ENCODE results near the gene CDCA5.

Gene CDCA5

DNA sequence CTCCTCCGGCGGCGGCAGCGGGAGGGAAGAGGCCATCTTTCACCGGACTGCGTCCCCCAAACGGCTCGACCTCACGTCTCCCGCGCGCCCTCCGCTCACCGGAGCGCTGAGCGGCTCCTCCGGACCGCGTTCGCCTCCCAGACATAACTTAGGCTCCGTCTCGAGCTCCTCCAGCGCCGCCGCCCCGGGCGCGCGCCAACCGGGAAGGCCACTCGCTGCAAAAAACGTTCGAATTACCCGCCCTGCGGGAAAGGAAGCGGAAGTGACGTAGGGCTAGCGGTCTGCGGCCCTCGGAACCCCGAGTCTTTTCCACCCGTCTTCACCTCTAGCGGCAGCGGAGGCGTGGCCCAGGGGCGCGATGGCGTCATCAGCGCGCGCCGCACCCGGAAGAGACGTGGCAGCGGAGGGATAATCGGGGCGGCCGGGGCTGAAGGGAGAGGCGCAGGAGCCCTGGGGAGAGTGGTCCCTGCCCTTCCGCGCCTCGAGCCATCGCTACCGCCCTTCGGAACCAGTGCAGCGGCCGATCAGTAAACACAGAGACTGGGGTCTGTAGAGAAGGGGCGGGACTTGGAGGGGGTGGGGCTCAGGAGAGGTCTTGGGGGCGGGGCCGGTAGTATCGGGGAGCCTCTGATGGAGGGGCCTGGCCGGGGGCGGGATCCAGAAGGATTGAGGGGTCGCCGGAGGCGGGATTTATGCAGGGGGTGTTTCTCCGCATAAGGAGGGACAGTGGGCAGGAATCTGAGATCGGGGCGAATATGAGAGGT lies at the start of gene CDCA5, which contains the start of gene ZFPL1:
Gene CDCA5, minus strand, starts transcription at position 207 of the 764 bp plus-strand sequence. Its CDS starts 62 bp downstream, at position 145.
Gene ZFPL1, plus strand, starts transcription at position 389 of the 764 bp plus-strand sequence. CDS start 477 bp downstream, outside the sequence.
- in situ Hi-C loops (cut with MboI; ENCODE audit: low sequenced_read_pairs): no loop called here

DNA sequence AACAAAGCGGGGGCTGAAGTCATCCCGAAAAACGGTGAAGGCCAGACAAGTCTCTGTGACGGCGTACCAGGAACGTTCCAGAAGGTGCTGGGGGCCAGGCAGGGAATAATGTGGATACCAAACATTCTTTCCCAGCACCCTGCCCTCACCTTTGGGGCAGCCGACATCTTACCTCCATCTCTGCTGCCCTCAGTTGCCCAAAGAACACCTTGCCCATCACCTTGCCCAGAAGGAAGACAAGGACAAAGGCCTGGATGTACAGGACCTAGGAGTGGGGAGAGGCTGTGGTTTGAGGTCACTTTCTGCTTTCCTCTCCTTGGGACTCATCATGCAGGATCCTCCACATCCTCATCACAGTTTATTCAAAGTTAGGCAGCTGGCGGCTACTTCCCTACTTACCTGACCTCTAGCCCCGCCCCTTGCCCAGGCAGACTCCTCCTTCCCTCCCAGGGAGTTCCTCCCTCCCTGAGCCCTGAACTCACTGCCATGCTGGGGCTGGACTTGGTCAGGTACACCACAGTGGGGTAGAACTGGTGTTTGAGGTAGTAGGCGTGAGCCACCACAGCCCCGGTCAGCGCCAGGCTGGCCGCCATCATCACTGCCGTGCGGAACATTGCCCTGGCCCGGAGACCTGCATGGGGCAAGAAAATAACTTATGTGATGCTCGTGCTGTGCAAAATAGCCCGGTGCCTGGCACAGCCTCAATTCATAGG lies 49.3 kb upstream of the CDCA5 start:
- in situ Hi-C loops (cut with MboI; ENCODE audit: low sequenced_read_pairs): no loop called here

DNA sequence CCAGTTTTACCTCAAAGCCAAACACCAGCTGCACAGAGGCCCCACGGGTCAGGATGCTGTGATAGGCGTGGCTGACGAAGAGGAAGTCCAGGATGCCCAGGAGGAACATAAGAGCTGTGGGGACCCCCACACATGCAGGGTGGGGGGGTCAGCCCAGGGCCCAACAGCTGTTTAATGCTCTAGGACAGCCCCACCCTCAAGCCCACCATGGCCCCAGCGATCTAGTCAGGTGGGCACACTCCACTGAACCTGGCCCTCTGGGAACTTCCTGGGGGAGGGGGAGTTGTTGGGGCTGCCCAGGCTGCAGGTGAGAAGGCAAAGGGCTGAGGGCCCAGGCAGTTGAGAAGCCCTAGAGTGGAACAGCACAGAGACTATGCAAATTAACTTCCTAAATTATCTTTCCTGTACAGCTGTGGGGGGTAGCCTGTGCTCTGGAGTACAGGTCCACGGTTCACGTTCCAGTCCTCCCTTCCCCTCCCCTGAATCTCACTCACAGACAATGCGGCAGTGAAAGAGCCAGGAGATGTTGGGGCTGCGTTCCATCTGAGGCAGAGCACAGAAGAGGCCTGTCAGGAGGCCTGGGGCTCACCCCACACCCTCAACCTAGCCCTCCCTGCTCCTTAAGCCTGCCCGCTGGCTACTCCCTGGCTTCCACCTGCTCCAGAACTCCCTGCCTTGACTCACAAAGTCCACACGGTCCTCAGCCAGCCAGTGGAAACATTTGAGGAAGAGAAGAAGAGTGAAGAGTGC lies 48.6 kb upstream of the CDCA5 start:
- in situ Hi-C loops (cut with MboI; ENCODE audit: low sequenced_read_pairs): no loop called here

DNA sequence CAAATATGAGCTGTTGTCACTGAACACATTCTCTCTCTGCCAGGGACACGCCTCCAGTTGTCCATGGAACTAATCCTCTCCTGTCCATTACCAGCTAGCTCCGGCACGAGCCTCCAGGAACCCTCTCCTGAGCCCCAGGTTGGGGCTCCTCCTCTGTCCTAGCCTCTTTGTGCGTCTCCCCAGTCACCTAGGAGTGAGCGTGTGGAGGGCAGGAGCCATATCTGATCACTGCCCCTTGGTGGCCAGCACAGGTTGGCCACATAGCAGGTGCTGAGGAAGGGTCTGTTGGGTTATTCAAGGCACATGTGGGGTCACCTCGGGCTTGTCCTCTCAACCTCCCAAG lies 48.0 kb upstream of the CDCA5 start:
- in situ Hi-C loops (cut with MboI; ENCODE audit: low sequenced_read_pairs): no loop called here

GRCh38 chr11:65131417-65131776 lies 47.6 kb upstream of the CDCA5 start:
- in situ Hi-C loops (cut with MboI; ENCODE audit: low sequenced_read_pairs): no loop called here

DNA sequence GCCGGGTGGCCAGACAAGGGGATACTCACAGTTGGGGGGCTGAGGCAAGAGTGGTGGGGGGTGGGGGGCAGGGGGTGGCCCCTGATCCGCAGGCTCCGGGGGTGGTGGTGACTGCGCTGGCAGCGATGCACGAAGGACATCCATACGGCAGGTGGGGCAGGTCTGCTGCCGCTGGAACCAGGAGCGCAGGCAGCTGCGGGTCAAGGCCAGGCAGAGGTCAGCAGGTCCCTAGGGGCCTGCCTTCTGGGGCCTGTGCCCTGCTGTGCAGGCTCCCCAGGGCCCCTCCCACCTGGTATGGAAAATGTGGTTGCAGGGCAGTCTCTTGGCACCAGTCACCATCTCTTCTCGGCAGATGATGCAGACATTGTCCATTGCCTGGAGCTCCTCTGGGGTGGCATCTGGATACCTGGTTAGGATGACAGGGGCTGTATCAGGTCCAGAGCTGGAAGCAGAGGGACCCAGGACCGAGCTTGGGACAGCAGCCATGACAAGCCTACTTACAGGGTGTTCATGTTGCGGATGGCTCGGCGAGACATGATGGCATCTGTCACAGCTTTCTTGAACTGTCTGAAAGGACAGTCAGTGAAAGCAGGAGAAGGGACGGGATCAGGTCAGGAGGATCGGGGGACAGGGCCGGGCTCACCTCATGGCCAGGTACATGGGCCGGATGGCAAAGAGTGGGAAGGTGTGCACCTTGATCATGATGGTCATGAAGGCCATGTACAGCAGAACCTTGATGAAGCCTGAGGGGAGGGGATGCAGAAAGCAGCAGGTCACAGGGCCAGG lies 47.0 kb upstream of the CDCA5 start:
- in situ Hi-C loops (cut with MboI; ENCODE audit: low sequenced_read_pairs): no loop called here

- in situ Hi-C loops (cut with MboI; ENCODE audit: low sequenced_read_pairs): no loop called here
Measured at GRCh38 chr11:65129649-65130441, 46.0 kb upstream of the CDCA5 start.

GRCh38 chr11:65128182-65129145 lies 44.6 kb upstream of the CDCA5 start:
- in situ Hi-C loops (cut with MboI; ENCODE audit: low sequenced_read_pairs): no loop called here

DNA sequence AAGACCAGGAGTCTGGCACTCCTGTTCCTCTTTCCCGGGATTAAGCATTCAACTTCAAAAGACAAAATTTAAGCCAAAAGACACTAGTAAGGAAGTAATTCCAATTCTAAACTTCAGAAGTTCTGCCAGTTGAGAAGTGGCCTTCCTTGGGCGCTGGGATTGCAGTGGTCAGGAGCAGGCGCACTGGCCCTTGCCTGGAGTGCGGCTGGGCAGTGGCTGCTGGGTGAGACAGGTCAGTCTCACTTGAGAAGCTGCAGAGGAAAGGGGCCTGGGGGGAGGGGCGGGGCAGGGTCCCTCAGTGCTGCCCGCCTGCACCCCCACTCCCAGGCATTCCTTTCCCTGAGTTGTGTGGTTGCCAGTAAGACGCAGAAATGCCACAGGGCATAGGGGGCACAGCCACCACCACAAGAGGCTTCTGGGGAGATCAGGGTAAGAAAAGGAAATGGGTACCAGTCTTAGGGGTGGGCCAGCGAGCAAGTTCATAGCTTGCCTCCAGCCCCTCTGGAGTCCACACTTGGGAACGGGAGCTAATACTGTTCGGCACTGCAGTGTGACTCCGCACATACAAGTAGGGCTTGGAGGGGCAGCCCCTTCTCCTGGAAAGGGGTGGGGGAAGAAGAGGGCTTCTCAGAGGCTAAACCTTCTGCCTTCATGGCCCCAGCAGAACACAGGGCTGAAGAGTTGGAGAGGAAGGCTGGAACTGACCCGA lies 43.8 kb upstream of the CDCA5 start:
- in situ Hi-C loops (cut with MboI; ENCODE audit: low sequenced_read_pairs): no loop called here

GRCh38 chr11:65126624-65127274 lies 42.9 kb upstream of the CDCA5 start:
- in situ Hi-C loops (cut with MboI; ENCODE audit: low sequenced_read_pairs): no loop called here

DNA sequence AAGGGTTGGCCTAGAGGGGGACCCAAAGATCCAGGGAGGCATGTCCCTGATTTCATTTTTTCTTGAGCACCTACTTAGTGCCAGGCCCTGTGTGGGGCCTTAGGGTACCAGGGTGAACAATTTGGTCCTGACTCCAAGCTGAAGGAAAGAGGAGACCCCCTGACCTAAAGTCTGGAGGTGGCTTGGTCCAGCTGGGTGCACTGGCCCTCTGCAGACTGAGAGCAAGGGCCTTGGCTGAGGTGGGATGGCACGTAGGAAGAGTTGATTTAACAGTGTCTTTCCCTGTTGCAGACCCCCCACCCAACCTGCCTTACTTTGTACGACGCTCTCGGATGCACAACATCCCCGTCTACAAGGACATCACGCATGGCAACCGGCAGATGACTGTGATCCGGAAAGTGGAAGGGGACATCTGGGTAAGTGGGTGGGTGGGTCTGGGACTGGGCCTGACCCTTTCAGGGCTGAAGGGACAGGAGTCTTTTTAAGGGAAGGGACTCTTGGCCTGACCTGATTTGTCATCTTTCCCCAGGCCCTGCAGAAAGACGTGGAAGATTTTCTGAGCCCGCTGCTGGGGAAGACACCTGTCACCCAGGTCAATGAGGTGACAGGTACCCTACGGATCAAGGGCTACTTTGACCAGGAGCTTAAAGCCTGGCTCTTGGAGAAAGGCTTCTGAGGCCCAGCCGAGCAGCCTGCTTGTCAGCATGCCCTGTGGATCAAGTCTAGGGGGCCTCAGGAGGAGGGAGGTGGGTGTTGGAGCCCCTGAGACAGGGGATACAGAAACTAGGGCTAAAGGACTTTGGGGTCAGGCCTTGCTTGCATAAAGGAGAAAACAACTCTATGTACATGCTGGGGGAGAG lies 41.6 kb upstream of the CDCA5 start:
- in situ Hi-C loops (cut with MboI; ENCODE audit: low sequenced_read_pairs): no loop called here

GRCh38 chr11:65124480-65125196 lies 40.8 kb upstream of the CDCA5 start:
- in situ Hi-C loops (cut with MboI; ENCODE audit: low sequenced_read_pairs): no loop called here

DNA sequence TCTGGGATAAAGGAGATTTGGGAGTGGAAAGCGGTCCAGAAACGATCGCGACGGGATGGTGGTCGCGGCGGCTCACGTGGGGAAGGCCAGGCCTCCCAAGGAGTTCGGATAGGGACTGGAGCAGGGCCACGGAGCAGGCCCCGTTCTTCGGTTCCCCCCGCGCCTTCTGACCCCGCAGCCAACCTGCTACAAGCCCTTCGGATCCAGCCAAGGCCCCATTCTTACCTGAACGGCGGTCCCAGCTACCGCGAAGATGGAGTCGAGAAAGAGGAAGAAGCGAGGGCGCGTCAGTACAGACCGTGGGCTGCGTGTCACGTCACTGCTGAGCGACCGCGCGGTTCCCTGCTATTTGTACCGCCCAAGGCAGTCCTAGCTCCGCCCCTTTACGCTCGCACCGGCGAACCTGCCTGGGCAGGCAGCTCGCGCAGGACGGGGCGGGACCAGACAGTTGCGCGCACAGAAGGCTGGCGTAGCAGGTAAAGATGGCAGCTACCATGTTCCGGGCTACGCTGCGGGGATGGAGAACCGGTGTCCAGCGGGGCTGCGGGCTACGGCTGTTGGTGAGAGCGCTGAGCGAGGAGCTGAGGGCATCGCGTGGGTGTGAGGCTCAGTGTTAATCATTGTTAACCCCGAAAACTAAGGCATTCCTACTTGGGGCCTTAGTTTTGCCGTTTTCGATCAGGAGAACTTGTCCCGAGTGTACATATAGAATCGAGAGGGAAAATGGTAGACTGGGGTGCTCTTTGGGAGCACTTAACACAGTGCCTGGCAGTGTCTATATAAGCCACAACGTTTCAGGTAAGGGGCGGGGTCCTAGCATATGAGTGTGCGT lies 38.2 kb upstream of the CDCA5 start, which contains the start of the genes FAU and MRPL49:
Gene FAU, minus strand, starts transcription at position 270 of the 832 bp plus-strand sequence. CDS start 321 bp downstream, outside the sequence.
Gene MRPL49, plus strand, starts transcription at position 457 of the 832 bp plus-strand sequence. Its CDS starts 26 bp downstream, at position 483.
- in situ Hi-C loops (cut with MboI; ENCODE audit: low sequenced_read_pairs): no loop called here

DNA sequence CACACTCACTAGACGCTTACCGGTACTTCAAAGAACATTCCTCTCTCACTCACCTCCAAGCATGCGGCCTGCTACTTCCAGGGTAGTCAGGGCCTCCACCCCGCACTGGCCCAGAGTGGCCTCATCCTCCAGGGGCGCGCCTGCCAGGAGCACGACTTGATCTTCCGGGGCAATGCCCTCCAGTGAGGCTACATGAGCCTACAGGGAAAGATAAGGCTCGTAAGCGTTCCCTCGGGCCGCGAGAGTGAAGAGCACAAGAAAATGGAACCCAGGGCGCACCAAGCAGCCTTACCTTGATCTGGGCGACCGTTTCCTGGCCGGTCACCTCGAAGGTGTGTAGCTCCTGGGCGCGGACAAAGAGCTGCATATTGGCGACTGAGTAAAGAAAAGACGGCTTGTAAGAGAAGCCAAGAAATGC lies 37.6 kb upstream of the CDCA5 start:
- in situ Hi-C loops (cut with MboI; ENCODE audit: low sequenced_read_pairs): no loop called here

DNA sequence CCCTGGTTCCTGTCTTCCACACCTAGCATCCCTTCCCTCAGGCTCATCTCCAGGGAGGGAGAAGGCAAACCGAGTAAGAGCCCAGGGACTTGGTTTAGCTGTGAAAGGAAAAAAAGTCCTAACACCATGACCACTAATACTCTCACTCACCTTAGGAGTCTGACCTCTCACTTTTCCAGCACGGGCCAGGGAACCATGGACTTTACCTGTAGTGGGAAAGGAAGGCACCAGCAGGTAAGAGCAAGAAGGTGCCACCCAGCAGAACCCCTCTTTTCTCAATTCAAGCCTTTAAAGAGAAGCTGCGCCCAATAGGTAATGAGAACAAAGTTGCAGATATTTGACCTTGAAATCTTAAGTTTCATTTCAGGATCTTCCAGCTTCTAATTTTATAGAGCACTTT lies 37.0 kb upstream of the CDCA5 start:
- in situ Hi-C loops (cut with MboI; ENCODE audit: low sequenced_read_pairs): no loop called here
